ACC112 (cell line): ENCODE data around the gene ASCC3.
"Not testable (repeated sequence)": the region's sequence is repeated elsewhere in the genome, so short reads cannot be mapped to it uniquely, and the experiment has no call there.

Source experiments
- H2AFZ ChIP-seq: fragments of 200-600 bp; sonication (generic); one replicate; pipeline ENCODE4 v1.6.0; 2017; ENCODE audit warnings: antibody characterized with exemption, low read length; ENCODE audit not compliant: unreplicated experiment
- H3K27ac ChIP-seq: fragments of 200-600 bp; sonication (generic); 2 replicates; pipeline ENCODE4 v1.5.1; 2014; ENCODE audit warnings: low read depth, mild to moderate bottlenecking, antibody characterized with exemption, low read length, moderate library complexity
- H3K27me3 ChIP-seq: fragments of 200-600 bp; sonication (generic); 2 replicates; pipeline ENCODE4 v1.6.1; 2014; ENCODE audit warnings: mild to moderate bottlenecking, antibody characterized with exemption, low read length, moderate library complexity, mixed read lengths; ENCODE audit not compliant: insufficient read depth
- H3K36me3 ChIP-seq: fragments of 200-600 bp; sonication (generic); 2 replicates; pipeline ENCODE4 v1.6.1; 2016; ENCODE audit warnings: mild to moderate bottlenecking, antibody characterized with exemption, low read length, moderate library complexity, mixed read lengths; ENCODE audit not compliant: insufficient read depth
- H3K4me1 ChIP-seq: fragments of 200-600 bp; sonication (generic); one replicate; pipeline ENCODE4 v1.6.1; 2016; ENCODE audit warnings: low read length, mixed read lengths; ENCODE audit not compliant: insufficient read depth, unreplicated experiment, control insufficient read depth
- H3K4me3 ChIP-seq: fragments of 200-600 bp; sonication (generic); 2 replicates; pipeline ENCODE4 v1.5.1; 2014; ENCODE audit warnings: mild to moderate bottlenecking, low read depth, low read length
- H3K79me2 ChIP-seq: fragments of 200-600 bp; sonication (generic); one replicate; pipeline ENCODE4 v1.6.0; 2016; ENCODE audit warnings: low read length; ENCODE audit not compliant: control insufficient read depth, unreplicated experiment, insufficient read depth

The ASCC3 gene

GRCh38 chr6:100670056-100670455 is 211.1 kb downstream of the ASCC3 start:
- no peaks in the 10 kb centered on the region for H3K4me1 ChIP-seq
- peaks cover 8% of the 10 kb centered on the region for H3K36me3 ChIP-seq
- no peaks in the 10 kb centered on the region for H3K27me3 ChIP-seq
- H3K27ac ChIP-seq = no peak overlapping the region
- H3K79me2 ChIP-seq = no peaks in the 10 kb centered on the region
- no peak overlapping the region for H3K4me3 ChIP-seq
- H2AFZ ChIP-seq = no peak overlapping the region

GRCh38 chr6:100665041-100665380 is 216.1 kb downstream of the ASCC3 start:
- peaks cover 4% of the 10 kb centered on the region for H3K79me2 ChIP-seq
- H3K4me3 ChIP-seq = no peak overlapping the region
- H3K27me3 ChIP-seq = no peaks in the 10 kb centered on the region
- H3K36me3 ChIP-seq = no peaks in the 10 kb centered on the region; the same call in 1 of the 2 replicates
- no peak overlapping the region for H2AFZ ChIP-seq
- H3K4me1 ChIP-seq = peaks cover 12% of the 10 kb centered on the region
- H3K27ac ChIP-seq = no peak overlapping the region

- H3K27ac ChIP-seq = no peak overlapping the region
- no peak overlapping the region for H2AFZ ChIP-seq
- H3K4me1 ChIP-seq = peaks cover 12% of the 10 kb centered on the region
- H3K4me3 ChIP-seq = no peak overlapping the region
- H3K36me3 ChIP-seq = no peaks in the 10 kb centered on the region
- peaks cover 4% of the 10 kb centered on the region for H3K79me2 ChIP-seq
- no peaks in the 10 kb centered on the region for H3K27me3 ChIP-seq
Measured at GRCh38 chr6:100664274-100665040, 216.7 kb downstream of the ASCC3 start.

DNA sequence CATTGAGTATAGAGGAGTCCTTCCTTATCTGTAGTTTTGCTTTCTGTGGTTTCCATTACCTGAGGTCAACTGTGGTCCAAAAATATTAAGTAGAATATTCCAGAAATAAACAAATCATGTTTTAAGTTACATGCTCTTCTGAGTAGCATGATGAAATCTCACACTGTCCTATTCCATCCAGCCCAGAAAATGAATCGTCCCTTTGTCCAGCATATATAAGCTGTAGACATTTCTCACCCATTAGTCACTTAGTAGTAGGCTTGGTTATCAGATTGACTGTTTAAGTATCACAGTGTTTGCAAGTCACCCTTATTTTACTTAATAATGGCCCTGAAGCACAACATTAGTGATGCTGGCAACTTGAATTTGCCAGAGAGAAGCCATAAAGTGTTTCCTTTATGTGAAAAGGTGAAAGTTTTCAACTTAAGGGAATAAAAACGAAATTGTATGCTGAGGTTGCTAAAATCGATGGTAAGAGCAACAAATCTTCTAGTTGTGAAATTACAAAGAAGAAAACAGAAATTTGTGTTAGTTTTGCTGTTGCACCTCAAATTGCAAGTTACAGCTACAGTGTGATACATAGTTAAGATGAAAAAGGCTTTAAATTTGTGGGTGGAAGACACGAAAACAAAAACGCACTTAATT is 217.8 kb downstream of the ASCC3 start:
- H3K4me3 ChIP-seq = no peak overlapping the region
- peak overlapping the region; percentile 47; the same call in 1 of the 2 replicates for H3K27ac ChIP-seq

GRCh38 chr6:100662264-100662663 is 218.9 kb downstream of the ASCC3 start:
- Histone ChIP-seq H3K27me3 (no peaks in the 10 kb centered on the region), H3K27ac (no peak overlapping the region), H3K4me1 (peaks cover 12% of the 10 kb centered on the region), H3K79me2 (peaks cover 4% of the 10 kb centered on the region), H3K36me3 (no peaks in the 10 kb centered on the region), H3K4me3 (no peak overlapping the region), H2AFZ (no peak overlapping the region)

More for the DNA sequence above, 217.8 kb downstream of the ASCC3 start:
- H3K4me1 ChIP-seq = peaks cover 12% of the 10 kb centered on the region
- H3K27me3 ChIP-seq = no peaks in the 10 kb centered on the region
- peaks cover 4% of the 10 kb centered on the region for H3K79me2 ChIP-seq
- no peak overlapping the region for H2AFZ ChIP-seq
- H3K36me3 ChIP-seq = no peaks in the 10 kb centered on the region

GRCh38 chr6:100658486-100658885 is 222.6 kb downstream of the ASCC3 start:
- no peak overlapping the region for H3K27ac ChIP-seq

GRCh38 chr6:100657678-100658330 is 223.3 kb downstream of the ASCC3 start:
- no peak overlapping the region for H3K27ac ChIP-seq
- H3K36me3 ChIP-seq = no peaks in the 10 kb centered on the region
- H3K27me3 ChIP-seq = no peaks in the 10 kb centered on the region
- H2AFZ ChIP-seq = no peak overlapping the region
- peaks cover 2% of the 10 kb centered on the region for H3K79me2 ChIP-seq
- no peak overlapping the region for H3K4me3 ChIP-seq
- peaks cover 2% of the 10 kb centered on the region for H3K4me1 ChIP-seq

More at GRCh38 chr6:100658486-100658885, 222.6 kb downstream of the ASCC3 start:
- Histone ChIP-seq H3K27me3 (no peaks in the 10 kb centered on the region), H3K36me3 (no peaks in the 10 kb centered on the region), H3K4me1 (peaks cover 9% of the 10 kb centered on the region), H2AFZ (no peak overlapping the region), H3K79me2 (peaks cover 4% of the 10 kb centered on the region), H3K4me3 (no peak overlapping the region)

GRCh38 chr6:100641147-100641546 is 240.0 kb downstream of the ASCC3 start:
- H3K27ac ChIP-seq, H3K4me1 ChIP-seq, H3K79me2 ChIP-seq, H3K27me3 ChIP-seq, H2AFZ ChIP-seq, H3K4me3 ChIP-seq: not testable (repeated sequence)
- H3K36me3 ChIP-seq = peaks cover 48% of the 10 kb centered on the region

DNA sequence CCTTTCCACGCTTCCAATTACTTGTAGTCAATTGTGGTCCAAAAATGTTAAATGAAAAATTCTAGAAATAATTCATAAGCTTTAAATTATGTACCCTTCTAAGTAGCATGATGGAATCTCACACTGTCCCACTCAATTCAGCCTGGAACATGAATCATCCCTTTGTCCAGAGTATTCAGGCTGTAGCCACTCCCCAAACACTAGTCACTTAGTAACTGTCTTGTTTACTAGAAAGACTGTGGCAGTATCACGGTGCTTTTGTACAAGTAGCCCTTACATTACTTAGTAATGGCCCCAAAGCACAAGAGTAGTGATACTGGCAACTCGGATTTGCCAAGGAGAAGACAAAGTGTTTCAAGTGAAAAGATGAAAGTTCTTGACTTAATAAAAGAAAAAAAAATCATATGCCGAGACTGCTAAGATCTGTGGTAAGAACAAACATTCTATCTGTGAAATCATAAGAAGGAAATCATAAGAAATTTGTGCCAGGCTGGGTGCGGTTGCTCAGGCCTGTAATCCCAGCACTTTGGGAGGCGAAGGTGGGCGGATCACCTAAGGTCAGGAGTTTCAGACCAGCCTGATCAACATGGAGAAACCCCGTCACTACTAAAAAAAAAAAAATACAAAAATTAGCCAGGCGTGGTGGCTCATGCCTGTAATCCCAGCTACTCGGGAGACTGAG is 247.9 kb downstream of the ASCC3 start:
- Histone ChIP-seq H3K79me2 (no peaks in the 10 kb centered on the region), H3K4me1 (peaks cover 12% of the 10 kb centered on the region), H3K36me3 (peaks cover 16% of the 10 kb centered on the region; the same call in 1 of the 2 replicates), H3K27me3 (no peaks in the 10 kb centered on the region), H3K4me3 (no peak overlapping the region), H2AFZ (no peak overlapping the region), H3K27ac (peak overlapping the region; percentile 89)

DNA sequence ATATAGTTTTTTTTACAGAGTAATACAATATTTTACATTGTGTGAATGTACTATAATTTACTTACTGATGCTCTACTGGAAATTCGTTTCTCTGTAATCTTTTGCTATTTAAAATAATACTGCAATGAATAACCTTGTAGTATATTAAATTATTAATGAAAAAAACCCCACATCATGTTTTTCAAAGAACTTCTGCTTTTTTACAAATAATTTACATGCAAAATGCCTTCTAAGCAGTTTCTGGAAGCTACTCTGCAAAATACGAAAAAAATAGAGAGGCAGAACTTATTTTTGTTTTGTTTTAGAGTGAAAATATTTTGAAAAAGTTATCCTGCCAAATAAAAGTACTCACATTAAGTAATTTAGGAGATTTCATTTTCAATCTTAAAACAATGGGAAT is 250.6 kb downstream of the ASCC3 start:
- no peak overlapping the region for H2AFZ ChIP-seq
- H3K27me3 ChIP-seq = no peaks in the 10 kb centered on the region
- no peaks in the 10 kb centered on the region for H3K79me2 ChIP-seq
- no peaks in the 10 kb centered on the region for H3K36me3 ChIP-seq
- no peak overlapping the region for H3K4me3 ChIP-seq
- H3K27ac ChIP-seq = no peak overlapping the region
- H3K4me1 ChIP-seq = peaks cover 12% of the 10 kb centered on the region
